ENCODE measurements around the gene WAC. TPM values are rescaled to one million over a fixed set of nuclear protein-coding genes. Genes with fewer than 3 reads are reported as not detected.
"Not testable (repeated sequence)": the region's sequence is repeated elsewhere in the genome, so short reads cannot be mapped to it uniquely, and the experiment has no call there.

Gene WAC
- total and polyA plus RNA-seq, 4 donors = 27.0 to 227 (median 60.2) TPM

GRCh38 chr10:28604567-28605536 lies 71.9 kb downstream of the WAC start:
- H3K27ac ChIP-seq (ENCODE audit: low read depth in 1 of 2, low read length in 1 of 2) = no peak overlapping the region
- H3K9me3 ChIP-seq (ENCODE audit: control insufficient read depth in 4 of 4, insufficient read depth in 3 of 4, low read length in 3 of 4) = no peaks in the 10 kb centered on the region
- no peak for TF ChIP-seq CTCF (IDR thresholded peaks at IDR 0.05; ENCODE audit: control extremely low read depth, extremely low read depth)
- H3K4me3 ChIP-seq = no peak overlapping the region
- 72 to 79% methylated on average over 12 of the region's 12 CpGs for WGBS, 2 donors
- no peak for ATAC-seq (ENCODE audit: insufficient read depth, low FRiP score)
- H3K4me1 ChIP-seq (ENCODE audit: control insufficient read depth in 5 of 5, insufficient read depth in 5 of 5, low read length in 5 of 5) = peaks cover 0 to 19% (median 0%) of the 10 kb centered on the region in 5 donors
- H3K9ac ChIP-seq (ENCODE audit: insufficient read depth in 1 of 2, low read length in 2 of 2) = no peak overlapping the region
- H3K36me3 ChIP-seq (ENCODE audit: control insufficient read depth in 4 of 4, insufficient read depth in 4 of 4, low read length in 4 of 4) = peaks cover 4 to 14% (median 5%) of the 10 kb centered on the region in 4 donors
- no peaks in the 10 kb centered on the region for H3K27me3 ChIP-seq (ENCODE audit: control insufficient read depth in 3 of 3, insufficient read depth in 3 of 3, low read length in 2 of 3)
- DNase-seq = peak in 1 of 3 donors; percentile 30

GRCh38 chr10:28606568-28606967 lies 73.7 kb downstream of the WAC start:
- no peak overlapping the region for H3K9ac ChIP-seq (ENCODE audit: insufficient read depth in 1 of 2, low read length in 2 of 2)
- peaks cover 8 to 27% (median 13%) of the 10 kb centered on the region in 4 donors for H3K36me3 ChIP-seq (ENCODE audit: control insufficient read depth in 4 of 4, insufficient read depth in 4 of 4, low read length in 4 of 4)
- no peak overlapping the region for H3K4me3 ChIP-seq
- no peak overlapping the region for H3K27ac ChIP-seq (ENCODE audit: low read depth in 1 of 2, low read length in 1 of 2)
- ATAC-seq (ENCODE audit: insufficient read depth, low FRiP score) (no peak), DNase-seq (no peak)
- no peaks in the 10 kb centered on the region for H3K9me3 ChIP-seq (ENCODE audit: control insufficient read depth in 4 of 4, insufficient read depth in 3 of 4, low read length in 3 of 4)
- 84 to 86% methylated on average over 2 of the region's 2 CpGs for WGBS, 2 donors
- no peaks in the 10 kb centered on the region for H3K27me3 ChIP-seq (ENCODE audit: control insufficient read depth in 3 of 3, insufficient read depth in 3 of 3, low read length in 2 of 3)
- H3K4me1 ChIP-seq (ENCODE audit: control insufficient read depth in 5 of 5, insufficient read depth in 5 of 5, low read length in 5 of 5) = peaks cover 0 to 18% (median 0%) of the 10 kb centered on the region in 5 donors
- TF ChIP-seq CTCF (IDR thresholded peaks at IDR 0.05; ENCODE audit: control extremely low read depth, extremely low read depth) = no peak

- H3K36me3 ChIP-seq (ENCODE audit: control insufficient read depth in 4 of 4, insufficient read depth in 4 of 4, low read length in 4 of 4) = peaks cover 14 to 40% (median 28%) of the 10 kb centered on the region in 4 donors
- 80 to 88% methylated on average over 3 of the region's 3 CpGs for WGBS, 2 donors
- H3K9ac ChIP-seq (ENCODE audit: insufficient read depth in 1 of 2, low read length in 2 of 2); H3K4me1 ChIP-seq (ENCODE audit: control insufficient read depth in 5 of 5, insufficient read depth in 5 of 5, low read length in 5 of 5); ATAC-seq (ENCODE audit: insufficient read depth, low FRiP score); DNase-seq; H3K27ac ChIP-seq (ENCODE audit: low read depth in 1 of 2, low read length in 1 of 2); H3K9me3 ChIP-seq (ENCODE audit: control insufficient read depth in 4 of 4, insufficient read depth in 3 of 4, low read length in 3 of 4); H3K27me3 ChIP-seq (ENCODE audit: control insufficient read depth in 3 of 3, insufficient read depth in 3 of 3, low read length in 2 of 3); H3K4me3 ChIP-seq: not testable (repeated sequence)
Measured at GRCh38 chr10:28609636-28610035, 76.7 kb downstream of the WAC start.

- H3K9me3 ChIP-seq (ENCODE audit: control insufficient read depth in 4 of 4, insufficient read depth in 3 of 4, low read length in 3 of 4) = no peaks in the 10 kb centered on the region
- H3K9ac ChIP-seq (ENCODE audit: insufficient read depth in 1 of 2, low read length in 2 of 2) = no peak overlapping the region
- H3K4me1 ChIP-seq (ENCODE audit: control insufficient read depth in 5 of 5, insufficient read depth in 5 of 5, low read length in 5 of 5) = peaks cover 0 to 2% (median 0%) of the 10 kb centered on the region in 5 donors
- H3K27me3 ChIP-seq (ENCODE audit: control insufficient read depth in 3 of 3, insufficient read depth in 3 of 3, low read length in 2 of 3) = no peaks in the 10 kb centered on the region
- H3K4me3 ChIP-seq = no peak overlapping the region
- TF ChIP-seq CTCF (IDR thresholded peaks at IDR 0.05; ENCODE audit: control extremely low read depth, extremely low read depth) = no peak
- H3K27ac ChIP-seq (ENCODE audit: low read depth in 1 of 2, low read length in 1 of 2) = no peak overlapping the region
- 94 to 95% methylated on average over 6 of the region's 6 CpGs for WGBS, 2 donors
- no peak for ATAC-seq (ENCODE audit: insufficient read depth, low FRiP score)
- H3K36me3 ChIP-seq (ENCODE audit: control insufficient read depth in 4 of 4, insufficient read depth in 4 of 4, low read length in 4 of 4) = peaks cover 20 to 63% (median 45%) of the 10 kb centered on the region in 4 donors
- no peak for DNase-seq
Measured at GRCh38 chr10:28612877-28613276, 80.0 kb downstream of the WAC start.
